Measurements from ENCODE around the gene MGAT2. TPM values are rescaled to one million over a fixed set of nuclear protein-coding genes. Genes with fewer than 3 reads are reported as not detected.
"Not testable (repeated sequence)": the region's sequence is repeated elsewhere in the genome, so short reads cannot be mapped to it uniquely, and the experiment has no call there.

The MGAT2 gene
- total RNA-seq, 1 donor from 2014 or later = 20.0 TPM

- intact Hi-C loops (cut with DNase I) = no loop called here
- peak; percentile 95 for DNase-seq (ENCODE audit: low spot score)
Observed at GRCh38 chr14:49598485-49599300, 21.9 kb upstream of the MGAT2 start, which contains the start of gene LRR1. LRR1 (plus strand) TSS chr14:49598940; CDS start chr14:49599021, 81 bp downstream.

DNA sequence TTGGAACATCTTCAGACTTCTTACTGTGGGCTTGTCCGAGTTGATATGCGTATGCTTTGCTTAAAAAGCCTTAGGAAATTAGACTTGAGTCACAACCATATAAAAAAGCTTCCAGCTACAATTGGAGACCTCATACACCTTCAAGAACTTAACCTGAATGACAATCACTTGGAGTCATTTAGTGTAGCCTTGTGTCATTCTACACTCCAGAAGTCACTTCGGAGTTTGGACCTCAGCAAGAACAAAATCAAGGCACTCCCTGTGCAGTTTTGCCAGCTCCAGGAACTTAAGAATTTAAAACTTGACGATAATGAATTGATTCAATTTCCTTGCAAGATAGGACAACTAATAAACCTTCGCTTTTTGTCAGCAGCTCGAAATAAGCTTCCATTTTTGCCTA is 13.0 kb upstream of the MGAT2 start:
- no peak for DNase-seq (ENCODE audit: low spot score)

DNA sequence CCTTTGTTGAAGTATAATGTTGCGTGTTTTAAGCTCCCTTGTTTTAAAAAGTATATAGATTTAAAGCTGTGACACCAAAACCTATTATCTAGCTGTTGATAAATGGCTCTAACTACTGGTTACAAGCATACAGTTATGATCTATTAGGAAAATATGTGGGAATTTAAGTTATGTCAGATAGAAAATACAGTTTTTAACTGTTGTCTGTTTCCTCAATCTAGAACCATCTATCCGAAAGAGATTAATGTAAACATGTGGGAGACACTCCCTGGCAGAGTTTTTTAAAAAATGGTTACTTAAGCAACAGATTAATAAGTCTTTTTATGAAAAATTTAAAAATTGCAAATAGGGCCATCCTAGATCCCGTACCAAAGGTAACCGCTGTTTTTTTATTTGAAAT is 8.3 kb upstream of the MGAT2 start:
- DNase-seq (ENCODE audit: low spot score) = no peak
- intact Hi-C loops (cut with DNase I) = no loop called here

More for the DNA sequence above, 13.0 kb upstream of the MGAT2 start:
- intact Hi-C loops (cut with DNase I) = no loop called here

- intact Hi-C loops (cut with DNase I) = no loop called here
- no peak for DNase-seq (ENCODE audit: low spot score)
Observed at GRCh38 chr14:49612671-49613070, 7.9 kb upstream of the MGAT2 start.

DNA sequence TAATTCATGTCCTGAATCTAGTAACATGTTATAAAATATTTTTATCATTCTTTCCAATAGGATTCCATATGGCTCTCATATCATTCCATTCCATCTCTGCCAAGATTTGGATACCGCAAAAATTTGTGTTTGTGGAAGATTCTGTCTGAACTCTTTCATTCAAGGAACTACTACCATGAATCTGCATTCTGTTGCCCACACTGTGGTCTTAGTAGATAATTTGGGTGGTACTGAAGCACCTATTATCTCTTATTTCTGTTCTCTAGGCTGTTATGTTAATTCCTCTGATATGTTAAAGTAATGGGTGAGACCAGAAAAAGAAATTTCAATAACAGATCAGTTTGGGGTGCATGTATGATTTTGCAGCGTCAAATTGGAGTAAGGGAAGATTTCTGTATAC is 6.4 kb upstream of the MGAT2 start:
- intact Hi-C loops (cut with DNase I) = no loop called here
- DNase-seq (ENCODE audit: low spot score) = no peak

DNA sequence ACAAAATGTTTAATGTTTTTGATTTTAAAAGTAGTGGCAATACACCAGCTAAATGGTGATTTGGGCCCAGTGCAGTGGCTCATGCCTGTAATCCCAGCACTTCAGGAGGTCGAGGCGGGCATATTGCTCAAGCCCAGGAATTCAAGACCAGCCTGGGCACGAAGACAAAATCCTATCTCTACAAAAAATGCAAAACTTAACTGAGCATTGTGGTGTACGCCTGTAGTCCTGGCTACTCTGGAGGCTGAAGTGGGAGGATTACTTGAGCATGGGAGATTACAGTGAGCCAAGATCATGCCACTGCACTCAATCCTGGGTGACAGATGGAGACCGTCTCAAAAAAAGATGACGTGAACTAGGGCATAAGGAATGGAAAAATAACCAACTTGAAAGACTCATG is 4.8 kb upstream of the MGAT2 start:
- intact Hi-C loops (cut with DNase I) = no loop called here
- no peak for DNase-seq (ENCODE audit: low spot score)

GRCh38 chr14:49617852-49618519 is 2.6 kb upstream of the MGAT2 start:
- intact Hi-C loops (cut with DNase I) = no loop called here
- no peak for DNase-seq (ENCODE audit: low spot score)

DNA sequence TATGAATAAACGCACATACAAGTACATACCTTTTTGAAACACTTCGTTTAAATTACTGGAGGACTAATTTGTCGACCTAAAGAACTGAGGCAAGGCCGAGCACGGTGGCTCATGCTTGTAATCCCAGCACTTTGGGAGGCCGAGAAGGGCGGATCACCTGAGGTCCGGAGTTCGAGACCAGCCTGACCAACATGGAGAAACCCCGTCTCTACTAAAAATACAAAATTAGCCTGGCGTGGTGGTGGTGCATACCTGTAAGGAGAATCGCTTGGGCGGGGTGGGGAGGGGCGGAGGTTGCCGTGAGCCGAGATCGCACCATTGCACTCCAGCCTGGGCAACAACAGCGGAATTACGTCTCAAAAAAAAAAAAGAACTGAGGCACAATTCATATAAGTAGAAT is 1.3 kb upstream of the MGAT2 start:
- DNase-seq (ENCODE audit: low spot score); intact Hi-C loops (cut with DNase I): not testable (repeated sequence)

- DNase-seq (ENCODE audit: low spot score) = no peak
- intact Hi-C loops (cut with DNase I) = loop anchor here (2.0 kb wide), 1 partner anchor 15 kb away; the partner anchor contains the start of gene DNAAF2
Observed at GRCh38 chr14:49619730-49620129, 869 bp upstream of the MGAT2 start.

GRCh38 chr14:49621114-49621881 is 699 bp downstream of the MGAT2 start:
- peak; percentile 91 for DNase-seq (ENCODE audit: low spot score)
- intact Hi-C loops (cut with DNase I) = loop anchor here (2.0 kb wide), 1 partner anchor 14 kb away; the partner anchor contains the start of gene DNAAF2

DNA sequence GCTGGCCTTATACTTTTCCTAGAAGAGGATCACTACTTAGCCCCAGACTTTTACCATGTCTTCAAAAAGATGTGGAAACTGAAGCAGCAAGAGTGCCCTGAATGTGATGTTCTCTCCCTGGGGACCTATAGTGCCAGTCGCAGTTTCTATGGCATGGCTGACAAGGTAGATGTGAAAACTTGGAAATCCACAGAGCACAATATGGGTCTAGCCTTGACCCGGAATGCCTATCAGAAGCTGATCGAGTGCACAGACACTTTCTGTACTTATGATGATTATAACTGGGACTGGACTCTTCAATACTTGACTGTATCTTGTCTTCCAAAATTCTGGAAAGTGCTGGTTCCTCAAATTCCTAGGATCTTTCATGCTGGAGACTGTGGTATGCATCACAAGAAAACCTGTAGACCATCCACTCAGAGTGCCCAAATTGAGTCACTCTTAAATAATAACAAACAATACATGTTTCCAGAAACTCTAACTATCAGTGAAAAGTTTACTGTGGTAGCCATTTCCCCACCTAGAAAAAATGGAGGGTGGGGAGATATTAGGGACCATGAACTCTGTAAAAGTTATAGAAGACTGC is 1.5 kb downstream of the MGAT2 start:
- intact Hi-C loops (cut with DNase I) = no loop called here
- DNase-seq (ENCODE audit: low spot score) = no peak

- DNase-seq (ENCODE audit: low spot score) = no peak
- intact Hi-C loops (cut with DNase I) = no loop called here
Observed at GRCh38 chr14:49623387-49623786, 2.8 kb downstream of the MGAT2 start.

DNA sequence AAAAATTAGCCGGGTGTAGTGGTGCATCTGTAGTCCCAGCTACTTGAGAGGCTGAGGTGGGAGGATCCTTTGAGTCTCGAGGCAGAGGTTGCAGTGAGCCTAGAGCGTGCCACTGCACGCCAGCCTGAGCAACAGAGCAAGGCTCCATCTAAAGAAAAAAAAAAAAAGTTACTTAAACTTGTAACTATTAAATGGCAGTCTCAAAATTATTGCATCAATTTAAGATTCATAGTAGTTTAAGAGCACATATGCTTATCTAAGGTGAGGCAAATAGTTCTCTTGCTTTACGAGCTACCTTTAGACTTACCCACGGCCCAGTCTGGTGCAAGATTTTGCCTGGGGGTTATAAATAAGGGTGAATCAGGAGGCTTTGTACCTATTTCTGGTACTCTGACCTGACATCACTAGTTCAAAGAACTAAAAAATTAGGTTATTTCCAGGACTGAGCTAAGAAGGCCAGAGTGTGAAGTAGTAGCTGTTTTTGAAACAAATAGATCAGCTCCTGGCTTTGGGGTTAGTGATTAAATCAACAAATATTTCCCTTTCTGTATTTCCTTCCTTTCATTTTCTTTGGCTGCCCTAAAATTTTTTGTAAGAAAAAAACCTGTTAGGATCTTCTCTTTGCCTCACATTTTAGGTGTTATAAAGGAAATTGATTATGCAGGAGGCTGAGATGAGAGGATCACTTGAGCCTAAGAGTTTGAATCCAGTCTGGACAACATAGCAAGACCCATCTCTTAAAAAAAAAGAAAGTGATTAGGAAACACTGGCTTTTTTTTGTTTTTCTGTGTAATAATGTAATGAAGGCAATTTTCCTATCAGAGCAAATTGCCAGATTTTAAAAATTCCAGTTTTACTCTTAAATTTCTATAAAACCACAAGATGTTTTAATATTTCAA is 3.6 kb downstream of the MGAT2 start:
- intact Hi-C loops (cut with DNase I) = no loop called here
- DNase-seq (ENCODE audit: low spot score) = no peak

DNA sequence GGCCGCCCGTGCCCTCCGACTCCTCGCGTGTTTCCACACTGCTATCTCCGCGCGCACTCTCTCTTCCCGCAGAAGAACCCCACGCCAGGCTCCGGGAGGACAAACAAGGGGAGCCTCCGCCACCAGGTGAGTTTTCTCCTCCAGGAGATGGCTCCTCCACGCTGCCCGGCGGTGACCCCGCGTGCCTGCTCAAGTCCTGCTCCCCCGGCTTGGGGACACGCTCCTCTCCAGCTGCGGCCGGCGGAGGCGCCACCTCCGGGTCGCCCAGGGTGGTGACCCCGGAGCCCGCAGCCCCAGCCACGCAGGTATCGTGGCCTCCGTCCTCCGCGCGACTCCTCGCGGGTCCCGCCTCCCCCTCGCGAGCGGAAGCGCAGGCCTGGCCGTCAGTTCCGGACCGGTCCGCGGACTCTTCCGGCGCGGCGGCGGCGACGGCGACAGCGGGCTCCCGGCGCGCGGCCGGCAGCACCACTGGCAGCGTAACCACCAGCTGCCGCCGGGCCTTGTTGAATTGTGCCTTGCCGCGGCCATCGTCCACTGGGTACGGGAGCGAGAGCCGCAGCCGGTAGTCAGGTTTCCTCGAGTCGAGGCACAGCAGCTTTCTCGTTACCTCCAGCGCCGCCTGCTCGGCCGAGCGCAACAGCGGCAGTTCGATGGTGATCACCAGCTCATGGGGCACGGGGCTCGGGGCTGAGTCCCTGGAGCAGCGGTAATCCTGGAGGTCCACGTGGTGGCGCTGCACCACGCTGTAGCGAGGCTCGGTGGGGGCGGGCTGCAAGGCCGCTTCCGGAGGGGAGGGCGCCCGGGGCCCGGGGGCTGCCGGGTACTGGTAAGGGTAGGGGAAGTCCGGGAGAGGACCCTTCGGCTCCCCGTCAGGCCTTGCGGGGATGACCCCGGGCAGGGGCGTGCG is 13.3 kb downstream of the MGAT2 start:
- intact Hi-C loops (cut with DNase I) = loop anchor here (2.0 to 10.0 kb wide), 4 partner anchors 13 to 221 kb away; partner anchors contain the start of genes KLHDC2, MGAT2, NEMF and POLE2
- peak; percentile 95 for DNase-seq (ENCODE audit: low spot score)

GRCh38 chr14:49634547-49635334 is 14.1 kb downstream of the MGAT2 start, which contains the start of gene DNAAF2:
DNAAF2 (minus strand) TSS chr14:49635244; CDS start chr14:49635149, 95 bp downstream.
- DNase-seq (ENCODE audit: low spot score) = peak; percentile 80
- intact Hi-C loops (cut with DNase I) = loop anchor here (2.0 to 10.0 kb wide), 4 partner anchors 14 to 220 kb away; partner anchors contain the start of genes KLHDC2, MGAT2, NEMF and POLE2

DNA sequence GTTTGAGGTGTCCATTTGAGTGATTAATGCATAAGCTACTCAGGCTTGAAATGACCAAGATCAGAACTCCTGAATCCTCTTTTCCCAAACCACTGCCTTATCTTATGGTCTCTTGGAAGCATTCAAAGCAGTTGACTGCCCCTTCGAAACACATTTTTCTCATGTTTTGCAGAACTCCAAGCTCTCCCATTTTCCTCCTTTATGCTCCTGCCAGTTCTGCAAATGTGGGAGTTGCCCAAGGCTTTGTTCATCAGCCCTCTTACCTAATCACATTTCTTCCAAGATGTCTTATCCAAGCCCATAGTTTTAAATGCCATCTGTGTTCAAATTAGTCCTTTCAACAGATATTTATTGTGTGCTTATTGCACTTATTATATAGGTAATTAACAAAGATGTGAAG is 16.3 kb downstream of the MGAT2 start:
- intact Hi-C loops (cut with DNase I) = loop anchor here (10.0 kb wide), 1 partner anchor 218 kb away; the partner anchor contains the start of gene NEMF

More for the DNA sequence above, 16.3 kb downstream of the MGAT2 start:
- no peak for DNase-seq (ENCODE audit: low spot score)

All from cardiac septum (tissue), 1 donor.